HEK293T (cell line): ENCODE results near the gene MRNIP.

Experiments
- ARNT ChIP-seq: fragments of 450-650 bp; IDR thresholded peaks from 2 replicates; pipeline ENCODE4 v1.6.1; 2017; ENCODE audit warnings: mild to moderate bottlenecking
- BHLHE40 ChIP-seq: fragments of 450-650 bp; IDR thresholded peaks from 2 replicates; pipeline ENCODE4 v1.6.1; 2016; ENCODE audit warnings: mild to moderate bottlenecking, moderate library complexity, borderline replicate concordance
- ELF4 ChIP-seq: fragments of 450-650 bp; IDR thresholded peaks from 2 replicates; pipeline ENCODE4 v1.6.1; 2017; ENCODE audit warnings: antibody characterized with exemption
- FOXA1 ChIP-seq: fragments of 450-650 bp; IDR thresholded peaks from 2 replicates; pipeline ENCODE4 v1.6.1; 2016; ENCODE audit warnings: mild to moderate bottlenecking
- HDGF ChIP-seq: fragments of 450-650 bp; IDR thresholded peaks from 2 replicates; pipeline ENCODE4 v1.6.1; 2017; ENCODE audit warnings: antibody characterized with exemption, borderline replicate concordance
- SP1 ChIP-seq: fragments of 450-650 bp; IDR thresholded peaks from 2 replicates; pipeline ENCODE4 v1.6.1; 2017
- TARDBP ChIP-seq: fragments of 450-650 bp; IDR thresholded peaks from 2 replicates; pipeline ENCODE4 v1.6.1; 2016
- ZNF384 ChIP-seq: fragments of 450-650 bp; IDR thresholded peaks from 2 replicates; pipeline ENCODE4 v1.6.1; 2016

DNA sequence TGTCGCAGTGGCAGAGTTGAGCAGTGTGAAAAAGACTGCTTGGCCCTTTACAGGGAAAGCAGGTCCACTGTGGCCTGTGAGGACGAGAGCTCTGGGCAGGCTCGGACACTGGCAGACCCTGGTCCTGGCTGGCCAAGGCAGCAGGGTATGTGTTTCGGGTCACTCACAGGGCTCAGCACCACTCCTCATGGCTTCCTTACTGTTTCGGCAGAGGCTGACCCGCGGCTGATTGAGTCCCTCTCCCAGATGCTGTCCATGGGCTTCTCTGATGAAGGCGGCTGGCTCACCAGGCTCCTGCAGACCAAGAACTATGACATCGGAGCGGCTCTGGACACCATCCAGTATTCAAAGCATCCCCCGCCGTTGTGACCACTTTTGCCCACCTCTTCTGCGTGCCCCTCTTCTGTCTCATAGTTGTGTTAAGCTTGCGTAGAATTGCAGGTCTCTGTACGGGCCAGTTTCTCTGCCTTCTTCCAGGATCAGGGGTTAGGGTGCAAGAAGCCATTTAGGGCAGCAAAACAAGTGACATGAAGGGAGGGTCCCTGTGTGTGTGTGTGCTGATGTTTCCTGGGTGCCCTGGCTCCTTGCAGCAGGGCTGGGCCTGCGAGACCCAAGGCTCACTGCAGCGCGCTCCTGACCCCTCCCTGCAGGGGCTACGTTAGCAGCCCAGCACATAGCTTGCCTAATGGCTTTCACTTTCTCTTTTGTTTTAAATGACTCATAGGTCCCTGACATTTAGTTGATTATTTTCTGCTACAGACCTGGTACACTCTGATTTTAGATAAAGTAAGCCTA lies 22.2 kb downstream of the MRNIP start:
- TF ChIP-seq ARNT: no peak
- no peak for TF ChIP-seq ELF4
- no peak for TF ChIP-seq ZNF384
- no peak for TF ChIP-seq SP1
- no peak for TF ChIP-seq FOXA1
- TF ChIP-seq BHLHE40: no peak
- TF ChIP-seq HDGF: no peak
- TF ChIP-seq TARDBP: no peak
